GM12872 (cell line): Measurements from ENCODE around the gene CLEC4M.

Source experiments
- CTCF ChIP-seq: IDR thresholded peaks from 3 replicates; pipeline ENCODE4 v1.5.1; 2011; ENCODE audit warnings: low read depth, mild to moderate bottlenecking, low read length, moderate library complexity; ENCODE audit not compliant: insufficient read depth

Gene CLEC4M

GRCh38 chr19:7767487-7767886, 4.4 kb downstream of the CLEC4M start:
- no peak for TF ChIP-seq CTCF

GRCh38 chr19:7769171-7769570, 6.1 kb downstream of the CLEC4M start:
- no peak for TF ChIP-seq CTCF

- TF ChIP-seq CTCF, result no peak
These were observed 8.0 kb downstream of the CLEC4M start for GRCh38 chr19:7771072-7771471.

GRCh38 chr19:7772752-7773291, 9.8 kb downstream of the CLEC4M start:
- TF ChIP-seq CTCF, result no peak

GRCh38 chr19:7773841-7774240, 10.8 kb downstream of the CLEC4M start:
- TF ChIP-seq CTCF, result no peak

GRCh38 chr19:7775761-7776160, 12.7 kb downstream of the CLEC4M start:
- no peak for TF ChIP-seq CTCF

GRCh38 chr19:7778081-7778480, 15.0 kb downstream of the CLEC4M start:
- no peak for TF ChIP-seq CTCF
